ENCODE data around the gene FNTB. TPM values are rescaled to one million over a fixed set of nuclear protein-coding genes. Genes with fewer than 3 reads are reported as not detected.

FNTB gene
- total and polyA plus RNA-seq, 2 donors (not counting 3 experiments of a cell fraction or from before 2014, with no cell fraction given), result 21.0 to 21.6 TPM

- dilution Hi-C loops (cut with MboI; ENCODE audit: extremely low pct_ligation_motif_present, low sequenced_read_pairs), result no loop called here
- no peak overlapping the region for H3K9ac ChIP-seq (replicated peaks; ENCODE audit: extremely low read depth, insufficient read depth, low read length)
- H3K9me3 ChIP-seq (replicated peaks; ENCODE audit: control insufficient read depth, insufficient read depth, low read length), result no peaks in the 10 kb centered on the region
- no peak overlapping the region for H2AFZ ChIP-seq (ENCODE audit: low read depth, low read length)
- H3K27ac ChIP-seq (ENCODE audit: insufficient read depth, low read depth, low read length), result no peak overlapping the region
- BruUV-seq (replicated peaks), result no TSS peak
- H3K4me1 ChIP-seq (ENCODE audit: control insufficient read depth, extremely low read depth, insufficient read depth, low read length), result peaks cover 18% of the 10 kb centered on the region
- H4K20me1 ChIP-seq (replicated peaks; ENCODE audit: control insufficient read depth, extremely low read depth, insufficient read depth, low read length), result no peaks in the 10 kb centered on the region
- H3K79me2 ChIP-seq (ENCODE audit: control insufficient read depth, insufficient read depth, low read length), result peaks cover 19% of the 10 kb centered on the region
- no peaks in the 10 kb centered on the region for H3K36me3 ChIP-seq (ENCODE audit: control insufficient read depth in 2 of 2, extremely low read depth in 1 of 2, insufficient read depth in 2 of 2, low read length in 2 of 2)
- H3K9me1 ChIP-seq (replicated peaks; ENCODE audit: control insufficient read depth, extremely low read depth, insufficient read depth, low read length), result no peaks in the 10 kb centered on the region
- TF ChIP-seq POLR2AphosphoS5 (IDR thresholded peaks at IDR 0.05; ENCODE audit: insufficient read depth, low read depth, low read length) (no peak), POLR2A (IDR thresholded peaks at IDR 0.05; ENCODE audit: low read depth, low read length) (no peak), MYC (IDR thresholded peaks at IDR 0.05; ENCODE audit: low read depth, low read length) (no peak), FOS (IDR thresholded peaks at IDR 0.05; ENCODE audit: borderline replicate concordance, insufficient read depth, low read length) (no peak), GATA2 (IDR thresholded peaks at IDR 0.05; ENCODE audit: insufficient read depth, insufficient read length, low read depth, low read length) (no peak), CTCF (IDR thresholded peaks at IDR 0.05; ENCODE audit: extremely low read depth in 1 of 2, insufficient read depth in 1 of 2, low read depth in 1 of 2, low read length in 2 of 2) (no peak)
- ChIA-PET POLR2A (no interaction called here), CTCF (interaction anchor here (0.7 to 2.0 kb wide), 2 partner anchors 12 to 74 kb away, joined by 3 to 4 read pairs; no protein-coding TSS in a partner anchor)
- intact Hi-C loops (cut with micrococcal nuclease), result loop anchor here (5.0 kb wide), 1 partner anchor 153 kb away; no protein-coding TSS in a partner anchor
- H3K27me3 ChIP-seq (ENCODE audit: control insufficient read depth in 2 of 2, insufficient read depth in 2 of 2, low read length in 2 of 2), result no peaks in the 10 kb centered on the region
- H3K4me3 ChIP-seq (replicated peaks in 1 of 3; ENCODE audit: insufficient read depth in 1 of 3, low read depth in 1 of 3, low read length in 3 of 3), result no peak overlapping the region
- no peak for DNase-seq (ENCODE audit: low read depth, low spot score)
- FAIRE-seq, result no peak
- no peak overlapping the region for H3K4me2 ChIP-seq (ENCODE audit: insufficient read depth, low read length)
Measured at GRCh38 chr14:65104791-65105190, 118.1 kb downstream of the FNTB start.

- CTCF ChIA-PET, result interaction anchor here (1.1 kb wide), 1 partner anchor 119 kb away, joined by 3 read pairs; no protein-coding TSS in a partner anchor
- H2AFZ ChIP-seq (ENCODE audit: low read depth, low read length), result no peak overlapping the region
- no peaks in the 10 kb centered on the region for H3K36me3 ChIP-seq (ENCODE audit: control insufficient read depth in 2 of 2, extremely low read depth in 1 of 2, insufficient read depth in 2 of 2, low read length in 2 of 2)
- H3K4me1 ChIP-seq (ENCODE audit: control insufficient read depth, extremely low read depth, insufficient read depth, low read length), result peaks cover 8% of the 10 kb centered on the region
- BruUV-seq (replicated peaks), result no TSS peak
- no peak overlapping the region for H3K4me2 ChIP-seq (ENCODE audit: insufficient read depth, low read length)
- FAIRE-seq, result no peak
- DNase-seq (ENCODE audit: low read depth, low spot score), result no peak
- dilution Hi-C loops (cut with MboI; ENCODE audit: extremely low pct_ligation_motif_present, low sequenced_read_pairs), result no loop called here
- H3K4me3 ChIP-seq (replicated peaks in 1 of 3; ENCODE audit: insufficient read depth in 1 of 3, low read depth in 1 of 3, low read length in 3 of 3), result no peak overlapping the region
- no peaks in the 10 kb centered on the region for H3K9me1 ChIP-seq (replicated peaks; ENCODE audit: control insufficient read depth, extremely low read depth, insufficient read depth, low read length)
- TF ChIP-seq JUN (IDR thresholded peaks at IDR 0.05; ENCODE audit: borderline replicate concordance, insufficient read depth, insufficient read length, low read depth) (no peak), CTCF (IDR thresholded peaks at IDR 0.05; ENCODE audit: extremely low read depth in 1 of 2, insufficient read depth in 1 of 2, low read depth in 1 of 2, low read length in 2 of 2) (no peak), MYC (IDR thresholded peaks at IDR 0.05; ENCODE audit: low read depth, low read length) (no peak), EZH2 (IDR thresholded peaks at IDR 0.05; ENCODE audit: borderline replicate concordance, low read depth, low read length, severe bottlenecking) (no peak), POLR2AphosphoS5 (IDR thresholded peaks at IDR 0.05; ENCODE audit: insufficient read depth, low read depth, low read length) (no peak), MAX (IDR thresholded peaks at IDR 0.05; ENCODE audit: insufficient read depth, insufficient read length) (no peak), FOS (IDR thresholded peaks at IDR 0.05; ENCODE audit: borderline replicate concordance, insufficient read depth, low read length) (no peak), POLR2A (IDR thresholded peaks at IDR 0.05; ENCODE audit: low read depth, low read length) (no peak), GATA2 (IDR thresholded peaks at IDR 0.05; ENCODE audit: insufficient read depth, insufficient read length, low read depth, low read length) (no peak)
- no peaks in the 10 kb centered on the region for H4K20me1 ChIP-seq (replicated peaks; ENCODE audit: control insufficient read depth, extremely low read depth, insufficient read depth, low read length)
- no peaks in the 10 kb centered on the region for H3K27me3 ChIP-seq (ENCODE audit: control insufficient read depth in 2 of 2, insufficient read depth in 2 of 2, low read length in 2 of 2)
- no peak overlapping the region for H3K9ac ChIP-seq (replicated peaks; ENCODE audit: extremely low read depth, insufficient read depth, low read length)
- intact Hi-C loops (cut with micrococcal nuclease), result no loop called here
- H3K9me3 ChIP-seq (replicated peaks; ENCODE audit: control insufficient read depth, insufficient read depth, low read length), result no peaks in the 10 kb centered on the region
- H3K27ac ChIP-seq (ENCODE audit: insufficient read depth, low read depth, low read length), result no peak overlapping the region
- H3K79me2 ChIP-seq (ENCODE audit: control insufficient read depth, insufficient read depth, low read length), result peaks cover 7% of the 10 kb centered on the region
- POLR2A ChIA-PET, result no interaction called here
Measured at GRCh38 chr14:65106316-65106715, 119.6 kb downstream of the FNTB start.

Measured in endothelial cell of umbilical vein (primary cell).